ENCODE measurements around the gene IRF2.

Gene IRF2

GRCh38 chr4:184450045-184450444, 24.3 kb downstream of the IRF2 start:
- DNase-seq = peak; percentile 73

DNA sequence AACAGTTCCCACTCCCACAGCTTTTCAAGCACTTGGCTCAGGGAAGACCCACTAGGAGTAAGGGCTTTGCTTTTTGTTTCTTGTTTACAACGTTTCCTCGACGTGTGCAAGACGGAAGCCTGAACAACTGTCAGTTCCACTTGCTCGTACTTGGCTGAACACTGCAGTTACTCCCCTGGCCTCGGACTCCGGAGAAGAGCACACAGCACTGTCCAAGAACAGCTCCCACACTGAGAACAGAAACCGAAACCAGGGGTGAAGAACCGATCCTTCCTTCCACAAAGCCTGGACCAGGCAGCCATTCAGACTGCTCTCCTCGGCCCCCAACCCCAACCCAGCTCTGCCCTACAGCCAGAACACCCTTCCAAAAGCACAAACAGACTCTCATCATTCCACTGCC, 25.5 kb downstream of the IRF2 start:
- DNase-seq = no peak

DNA sequence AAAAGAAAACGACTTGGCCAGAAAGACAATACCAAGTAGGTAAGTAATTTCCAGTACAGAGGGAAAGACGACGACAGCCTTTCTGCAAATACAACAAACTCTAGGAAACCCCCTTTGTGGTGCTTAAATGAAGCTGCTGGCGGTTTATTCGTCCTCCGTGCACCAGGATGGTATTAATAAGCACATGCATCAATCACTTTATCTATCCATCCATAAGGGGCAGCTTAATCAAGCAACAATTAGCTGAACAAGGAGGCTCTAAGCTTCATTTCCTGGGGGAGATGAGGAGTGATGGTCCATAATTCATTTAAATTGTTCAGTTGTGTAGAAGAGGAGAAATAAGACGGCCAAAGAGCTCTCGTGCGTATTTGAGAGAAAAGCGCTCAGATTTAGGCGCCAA, 26.2 kb downstream of the IRF2 start:
- no peak for DNase-seq

GRCh38 chr4:184447664-184448063, 26.7 kb downstream of the IRF2 start:
- DNase-seq = no peak

GRCh38 chr4:184446132-184446658, 28.2 kb downstream of the IRF2 start:
- DNase-seq = no peak

GRCh38 chr4:184444953-184445309, 29.4 kb downstream of the IRF2 start:
- DNase-seq = no peak

DNA sequence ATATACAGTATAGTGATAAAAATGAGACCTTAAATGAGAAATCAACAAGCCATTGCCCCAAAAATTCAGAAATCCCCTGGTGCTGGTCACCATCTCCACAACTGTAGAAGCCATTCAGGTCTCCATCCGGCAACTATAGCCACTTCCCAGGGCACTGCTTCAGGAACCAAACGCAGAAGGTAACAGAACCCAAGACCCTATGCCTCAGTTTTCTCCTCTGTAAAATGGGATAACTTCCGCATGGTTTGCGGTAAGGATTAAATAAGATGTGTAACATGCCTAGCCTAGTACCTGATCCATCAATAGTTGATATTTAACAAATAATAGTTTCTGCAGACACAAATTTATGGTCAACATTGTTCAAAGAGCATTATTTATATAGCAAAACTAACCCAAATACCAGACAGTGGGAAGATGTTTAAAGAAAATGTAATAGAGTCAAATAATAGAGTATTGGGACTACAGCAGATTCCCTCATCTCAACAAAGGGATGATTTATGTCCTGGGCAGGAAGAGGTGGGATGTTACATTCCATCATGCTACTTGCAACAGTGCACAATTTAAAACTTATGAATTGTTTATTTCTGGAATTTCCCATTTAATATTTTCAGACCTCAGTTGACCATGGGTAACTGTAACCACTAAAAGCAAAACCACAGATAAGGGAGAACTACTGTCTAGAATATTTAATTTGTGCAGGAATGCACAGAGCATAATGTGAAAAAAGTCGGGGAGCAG, 30.0 kb downstream of the IRF2 start:
- DNase-seq = peak; percentile 28

- DNase-seq = no peak
Observed at GRCh38 chr4:184443318-184443717, 31.0 kb downstream of the IRF2 start.

GRCh38 chr4:184442314-184442635, 32.1 kb downstream of the IRF2 start:
- DNase-seq = no peak

GRCh38 chr4:184441461-184442313, 32.7 kb downstream of the IRF2 start:
- peak; percentile 55 for DNase-seq

DNA sequence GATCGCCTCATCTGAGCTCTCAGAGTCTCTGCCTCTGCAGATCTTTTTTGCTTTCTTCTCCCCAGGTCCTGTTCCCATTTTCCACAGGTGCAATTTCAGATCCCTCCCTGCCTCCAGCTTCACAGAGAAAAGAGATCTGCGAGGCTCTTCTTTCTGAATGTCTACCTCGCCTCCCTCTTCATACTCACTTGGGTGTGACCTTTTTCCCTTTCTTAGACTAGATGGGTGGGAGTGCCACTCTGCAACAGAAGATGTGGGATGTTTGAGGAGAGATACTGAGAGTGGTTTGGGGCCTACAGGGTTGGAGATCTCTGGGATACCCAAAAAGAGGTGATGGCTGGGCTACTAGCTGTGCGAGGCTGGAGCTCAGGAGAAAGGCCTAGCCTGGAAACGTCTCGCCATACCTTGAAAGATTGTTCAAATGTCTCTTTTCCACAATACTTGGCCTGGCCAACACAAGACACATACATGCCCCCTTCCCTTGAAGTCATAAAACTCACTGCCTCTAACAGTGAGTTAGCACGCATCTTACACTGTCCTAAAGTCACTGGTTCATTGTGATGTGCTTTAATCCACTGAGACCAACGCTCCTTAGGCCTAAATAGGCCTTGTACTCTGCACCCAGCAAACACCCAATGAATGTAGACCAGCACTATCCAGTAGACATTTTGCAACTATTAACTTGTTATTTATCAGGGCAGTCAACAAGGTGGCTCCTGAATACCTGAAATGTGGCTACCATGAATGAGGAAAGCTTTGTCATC, 33.6 kb downstream of the IRF2 start:
- DNase-seq = no peak

DNA sequence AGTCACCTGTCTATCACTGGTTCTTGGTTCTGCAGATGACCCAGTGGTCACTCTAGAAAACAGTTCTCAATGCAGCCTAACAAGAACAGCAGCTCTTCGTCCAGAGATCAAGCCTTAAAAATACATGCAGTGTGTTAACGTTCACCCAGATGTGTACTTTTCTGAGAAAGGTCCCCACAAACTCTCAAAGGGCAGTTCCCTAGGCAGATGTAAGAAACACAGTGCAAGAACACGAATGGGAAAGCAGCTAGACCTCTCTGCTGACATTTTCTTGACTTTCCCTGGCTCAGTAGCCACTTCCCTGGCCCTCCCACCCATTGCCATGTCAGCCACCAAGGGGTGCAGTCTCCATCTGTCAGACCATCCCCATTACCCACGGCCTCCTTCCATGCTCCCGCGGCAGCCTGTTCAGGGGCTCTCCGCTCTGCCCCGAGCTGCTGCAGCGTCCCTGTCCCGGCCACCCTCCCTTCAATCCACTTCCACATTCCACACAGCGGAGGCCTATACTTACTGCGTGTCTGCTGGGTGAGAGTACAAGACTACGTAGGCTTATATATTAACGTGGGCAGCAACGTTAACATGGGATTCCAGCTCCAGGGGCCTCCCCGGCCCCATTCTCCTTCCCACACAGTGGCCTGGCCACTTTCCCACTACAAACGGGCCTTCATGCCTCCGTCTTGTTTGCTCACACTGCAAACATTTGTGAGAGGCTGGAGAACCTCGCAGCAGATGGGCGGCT, 34.3 kb downstream of the IRF2 start:
- DNase-seq = peak; percentile 14

DNA sequence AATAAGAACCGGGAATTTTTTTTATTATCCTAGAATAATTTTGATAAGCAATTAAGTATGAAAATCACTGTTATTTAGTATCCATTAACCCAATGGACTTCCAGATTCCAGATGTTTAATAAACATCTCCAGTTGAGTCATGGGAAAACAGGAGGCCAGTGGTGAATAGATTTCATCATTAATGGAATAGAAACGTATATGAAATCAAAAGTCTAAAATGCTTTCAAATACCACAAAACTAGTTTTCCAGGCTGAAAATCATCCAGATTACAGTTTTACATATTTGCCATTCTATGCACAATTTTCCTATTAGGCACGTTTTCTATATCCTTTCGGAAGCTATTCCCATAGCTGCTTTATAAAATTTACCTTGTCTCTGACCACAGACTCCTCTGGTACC, 35.0 kb downstream of the IRF2 start:
- DNase-seq = no peak

DNA sequence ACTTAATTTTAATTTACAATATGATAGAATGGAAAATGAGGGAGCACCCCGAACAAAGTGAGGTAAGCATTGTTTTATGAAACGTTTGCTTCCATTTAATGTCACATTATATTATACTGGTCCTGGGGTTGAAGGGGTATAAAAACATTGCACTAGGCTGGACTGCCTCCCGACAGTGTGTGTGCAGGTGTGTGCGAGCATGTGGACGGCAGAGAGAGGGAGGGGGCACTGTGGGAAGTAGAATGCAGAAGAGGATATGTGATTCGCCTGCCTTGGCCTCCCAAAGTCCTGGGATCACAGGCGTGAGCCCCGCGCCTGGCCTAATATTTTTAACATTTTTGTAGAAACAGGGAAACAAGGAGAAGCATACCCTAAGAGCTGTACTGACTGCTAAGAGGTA, 36.0 kb downstream of the IRF2 start:
- DNase-seq = no peak

GRCh38 chr4:184437565-184438265, 36.6 kb downstream of the IRF2 start:
- no peak for DNase-seq

GRCh38 chr4:184434501-184435066, 39.8 kb downstream of the IRF2 start:
- DNase-seq = peak; percentile 30

- no peak for DNase-seq
Observed at GRCh38 chr4:184434021-184434420, 40.3 kb downstream of the IRF2 start.

DNA sequence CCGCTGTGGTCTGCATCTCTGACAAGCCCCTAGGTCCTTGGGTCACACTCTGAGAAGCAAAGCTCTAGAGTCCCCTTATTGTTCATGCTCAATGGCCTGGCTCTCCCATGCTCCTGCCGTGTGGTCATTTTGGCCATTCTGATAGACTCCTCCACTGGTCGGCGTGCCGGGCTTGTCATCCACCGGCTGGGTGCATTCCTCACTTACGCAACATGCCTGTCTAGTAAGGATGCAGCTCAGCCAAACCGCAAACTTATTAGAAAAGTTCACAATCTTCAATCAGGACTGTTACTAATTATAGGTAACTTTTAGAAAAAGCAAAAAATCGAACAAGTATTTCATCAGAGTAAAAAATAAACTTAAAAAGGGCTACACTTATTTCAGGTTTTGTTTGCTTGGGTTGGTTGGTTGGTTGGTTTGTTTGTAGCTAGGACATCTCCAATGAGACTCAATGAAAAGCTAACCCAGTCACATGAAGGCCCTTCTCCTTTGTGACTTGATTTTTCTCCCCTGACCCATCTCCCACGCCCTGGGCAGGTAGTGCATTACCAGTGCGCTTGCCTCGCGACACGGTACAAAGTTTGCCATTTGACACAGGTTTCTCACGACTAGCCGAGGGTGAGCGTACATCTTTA, 41.0 kb downstream of the IRF2 start:
- no peak for DNase-seq

DNA sequence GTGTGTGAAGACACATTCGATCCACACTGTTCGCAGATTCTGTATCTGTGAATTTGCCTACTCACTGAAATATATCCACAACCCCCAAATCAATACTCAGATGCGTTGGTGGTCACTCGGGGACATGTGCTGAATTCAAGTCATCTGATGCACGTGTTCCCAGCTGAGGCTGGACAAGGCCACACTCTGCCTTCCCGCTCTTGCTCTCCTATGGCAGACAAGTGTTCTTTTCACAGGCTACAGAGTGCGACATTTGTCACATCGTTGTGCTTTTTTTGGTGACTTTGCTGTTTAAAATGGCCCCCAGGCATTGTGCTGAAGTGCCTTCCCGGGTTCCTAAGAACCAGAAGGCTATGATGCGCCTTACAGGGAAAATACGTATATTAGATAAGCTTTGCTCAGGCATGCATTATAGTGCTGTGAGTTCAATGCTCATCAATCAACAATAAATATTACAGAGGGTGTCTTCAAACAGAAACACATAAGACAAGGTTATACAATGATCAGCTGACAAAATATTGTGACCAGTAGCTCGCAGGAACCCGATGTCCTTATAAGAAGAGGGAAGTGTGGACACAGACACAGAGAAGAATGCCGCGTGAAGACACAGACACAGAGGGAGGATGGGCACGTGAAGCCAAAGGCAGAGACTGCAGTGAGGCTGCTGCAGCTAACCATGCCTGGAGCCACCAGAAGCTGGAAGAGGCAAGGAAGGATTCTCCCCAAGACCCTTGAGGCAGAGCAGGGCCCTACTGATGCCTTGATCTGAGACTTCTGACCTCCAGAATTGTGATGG, 42.0 kb downstream of the IRF2 start:
- DNase-seq = no peak

DNA sequence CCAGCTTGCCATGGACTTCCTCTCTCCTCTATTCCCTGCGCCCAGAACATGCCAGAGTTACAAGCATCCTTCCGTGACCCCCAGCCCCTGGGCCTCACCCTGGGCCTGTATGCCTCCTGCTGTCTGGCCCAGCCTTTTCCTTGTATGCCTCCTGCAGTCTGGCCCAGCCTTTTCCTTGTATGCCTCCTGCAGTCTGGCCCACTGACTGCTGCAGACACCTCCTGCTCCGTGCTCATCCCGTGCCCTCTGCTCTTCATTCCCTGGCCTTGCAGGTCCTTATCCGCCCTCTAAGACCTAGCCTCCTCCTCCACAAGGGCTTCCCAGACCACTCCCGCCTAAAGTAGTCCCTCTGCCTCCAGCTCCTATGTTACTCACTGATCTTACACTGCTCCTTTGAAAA, 44.2 kb downstream of the IRF2 start:
- DNase-seq = no peak
